ENCODE measurements around the gene WDR45.
A peak's percentile ranks its signal among the peaks of the same experiment; 100 is the strongest.

WDR45 gene

GRCh38 chrX:49043220-49043986 lies 36.3 kb downstream of the WDR45 start, which contains the start of gene TFE3:
Gene TFE3, minus strand, starts transcription at chrX:49043357. Its CDS starts 131 bp downstream, at chrX:49043226.
- DNase-seq = peak; percentile 83 to 98 (median 94)

- DNase-seq = no peak
Measured at GRCh38 chrX:49042581-49043219, 37.0 kb downstream of the WDR45 start.

GRCh38 chrX:49041744-49042580 lies 37.7 kb downstream of the WDR45 start:
- DNase-seq = peak in 1 of 5 experiments; percentile 39

GRCh38 chrX:49040376-49040955 lies 39.2 kb downstream of the WDR45 start:
- DNase-seq = no peak

- DNase-seq = peak in 4 of 5 experiments; percentile 6 to 57 (median 25)
Measured at GRCh38 chrX:49039598-49040375, 39.9 kb downstream of the WDR45 start.

- DNase-seq = no peak
Measured at GRCh38 chrX:49037883-49038475, 41.7 kb downstream of the WDR45 start.

- no peak for DNase-seq
Measured at GRCh38 chrX:49030283-49030682, 49.4 kb downstream of the WDR45 start.

- no peak for DNase-seq
Measured at GRCh38 chrX:49029876-49030275, 49.8 kb downstream of the WDR45 start.
